Kidney (tissue), 14 donors: Measurements from ENCODE around the gene TMEM30B. TPM values are rescaled to one million over a fixed set of nuclear protein-coding genes. Genes with fewer than 3 reads are reported as not detected.

Experiments
- DNase-seq, 5 donors: peaks; one replicate each; pipeline ENCODE4 v3.0.0-alpha.2; 2013 to 2020
- FAIRE-seq: peaks from 2 replicates; lab custom pipeline; 2012; peaks lifted over from hg19 to GRCh38; lab: Jason Lieb, UNC
- H3K27ac ChIP-seq, 2 donors: one replicate each; pipeline ENCODE4 v1.7.0; 2013; ENCODE audit warnings: low read depth in 2 of 2, low read length in 2 of 2, inconsistent platforms in 1 of 2
- H3K27me3 ChIP-seq: one replicate; pipeline ENCODE4 v1.7.1; 2013; ENCODE audit warnings: low read length, inconsistent platforms; ENCODE audit not compliant: control insufficient read depth, insufficient read depth
- H3K36me3 ChIP-seq, 3 donors: one replicate each; pipeline versions ENCODE4 v1.7.0 to v1.7.1; 2013; ENCODE audit warnings: low read length in 3 of 3, control low read depth in 1 of 3, inconsistent platforms in 1 of 3; ENCODE audit not compliant: insufficient read depth in 3 of 3, control insufficient read depth in 2 of 3
- H3K4me1 ChIP-seq, 3 donors: one replicate each; pipeline versions ENCODE4 v1.7.0 to v1.7.1; 2013; ENCODE audit warnings: low read length in 3 of 3, inconsistent platforms in 1 of 3, low read depth in 1 of 3; ENCODE audit not compliant: control insufficient read depth in 2 of 3, insufficient read depth in 2 of 3
- H3K4me3 ChIP-seq, 3 donors: one replicate each; pipeline versions ENCODE4 v1.7.0 to v1.8.1; 2013; ENCODE audit warnings: low read length in 3 of 3, control low read depth in 1 of 3, inconsistent platforms in 1 of 3
- H3K9ac ChIP-seq, 3 donors: one replicate each; pipeline versions ENCODE4 v1.7.0 to v1.7.1; 2013; ENCODE audit warnings: low read length in 3 of 3, control low read depth in 1 of 3, inconsistent platforms in 1 of 3
- H3K9me3 ChIP-seq, 3 donors: one replicate each; pipeline versions ENCODE4 v1.7.0 to v1.7.1; 2013; ENCODE audit warnings: low read length in 3 of 3, control low read depth in 1 of 3, inconsistent platforms in 1 of 3; ENCODE audit not compliant: control insufficient read depth in 2 of 3, insufficient read depth in 1 of 3
- CTCF ChIP-seq: IDR thresholded peaks from 3 replicates; pipeline ENCODE4 v1.5.1; 2012; ENCODE audit warnings: mild to moderate bottlenecking, moderate library complexity, borderline replicate concordance; ENCODE audit not compliant: insufficient read depth; ENCODE audit errors: extremely low read depth
- intact Hi-C: fragments of 100-400 bp; cut with DNase I; formaldehyde crosslinking; loops from one replicate; pipeline ENCODE4 v1.11.1; 2022
- polyA plus RNA-seq: library from polyadenylated mRNA; stranded (reverse); fragments of 350-450 nt; fragmentation: Illumina TruSeq; extraction: RNeasy Lipid Tissue Mini Kit (QIAGEN cat#74804); gene quantifications from one replicate; pipeline ENCODE4 v1.2.3, GENCODE V29; 2014; ENCODE audit warnings: low read depth, low replicate concordance; ENCODE audit not compliant: insufficient read depth
- total RNA-seq: library from RNA; stranded (reverse); fragmentation: NEBNext Ultra II Directional; extraction: Animal tissue kit (Norgen Biotek cat#: 25700); gene quantifications from one replicate; pipeline ENCODE4 v1.2.1, GENCODE V29; 2021
- donor health status: control.
- donor health status: control.
- donor health status: control.
- donor health status: control.
- donor health status: control.
- donor health status: DM: yes; HTN: yes; CAD: no.
- donor health status: Normal renal cell carcinoma (clear cell type).

TMEM30B gene
- total and polyA plus RNA-seq, 2 donors from 2014 or later, result 9.4 to 20.4 TPM

- DNase-seq (no peak), FAIRE-seq (no peak)
- no peaks in the 10 kb centered on the region for H3K9me3 ChIP-seq
- H3K36me3 ChIP-seq, result no peaks in the 10 kb centered on the region
- H3K27ac ChIP-seq, result no peak overlapping the region
- intact Hi-C loops, result no loop called here
- TF ChIP-seq CTCF, result no peak
- H3K9ac ChIP-seq, result no peak overlapping the region
- no peak overlapping the region for H3K4me3 ChIP-seq
- peaks cover 8% of the 10 kb centered on the region for H3K27me3 ChIP-seq
- no peaks in the 10 kb centered on the region for H3K4me1 ChIP-seq
These were observed 44.0 kb upstream of the TMEM30B start for GRCh38 chr14:61325166-61325565.

DNA sequence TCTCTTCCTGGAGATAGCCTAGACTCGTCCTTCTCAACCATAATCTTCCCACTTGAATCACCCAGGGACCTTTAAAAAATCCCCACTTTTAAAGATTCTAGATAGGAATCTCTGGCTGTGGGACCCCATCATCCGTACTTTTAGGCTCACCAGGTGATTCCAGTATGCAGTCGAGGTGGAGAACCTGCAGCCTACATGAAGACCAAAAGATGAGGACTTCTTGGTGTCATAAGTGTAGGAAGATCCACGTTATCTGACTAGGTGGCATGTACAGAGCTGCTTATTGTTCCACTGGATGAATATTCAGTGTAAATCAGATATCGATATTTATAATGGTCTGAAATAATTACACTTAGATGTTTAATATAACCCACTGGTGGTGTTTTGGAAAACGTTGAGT, 42.8 kb upstream of the TMEM30B start:
- Histone ChIP-seq H3K36me3 (no peaks in the 10 kb centered on the region), H3K27me3 (peaks cover 8% of the 10 kb centered on the region), H3K27ac (peak overlapping the region in 1 of 2 donors; percentile 2), H3K4me1 (no peaks in the 10 kb centered on the region), H3K4me3 (peak overlapping the region in 2 of 3 donors; percentile 20 to 44), H3K9ac (no peak overlapping the region), H3K9me3 (no peaks in the 10 kb centered on the region)
- intact Hi-C loops, result no loop called here
- no peak for TF ChIP-seq CTCF
- DNase-seq (no peak), FAIRE-seq (no peak)

GRCh38 chr14:61322799-61323290, 41.7 kb upstream of the TMEM30B start:
- peak overlapping the region; percentile 1 to 82 (median 67) for H3K4me3 ChIP-seq
- H3K36me3 ChIP-seq, result no peaks in the 10 kb centered on the region
- peaks cover 8% of the 10 kb centered on the region for H3K27me3 ChIP-seq
- H3K9me3 ChIP-seq, result no peaks in the 10 kb centered on the region
- intact Hi-C loops, result no loop called here
- H3K4me1 ChIP-seq, result no peaks in the 10 kb centered on the region
- peak overlapping the region; percentile 2 to 52 for H3K27ac ChIP-seq
- FAIRE-seq (no peak), DNase-seq (peak in 1 of 5 donors; percentile 25)
- no peak for TF ChIP-seq CTCF
- H3K9ac ChIP-seq, result peak overlapping the region in 2 of 3 donors; percentile 23 to 54
